Uterus (tissue), 2 donors: ENCODE results near the gene HMCN1.

Experiments
- POLR2A ChIP-seq, 2 donors: fragments of 450-650 bp; IDR thresholded peaks; one replicate each; pipeline ENCODE4 v1.6.1; 2016; ENCODE audit warnings: antibody characterized with exemption in 2 of 2, mild to moderate bottlenecking in 1 of 2, moderate library complexity in 1 of 2
- TF ChIP-seq, protein P1 (sequence below), 4 experiments: fragments of 200-600 bp in 2 of 4; fragments of 450-650 bp in 2 of 4; sonication (generic) in 2 of 4; IDR thresholded peaks; one replicate each; pipeline ENCODE4 v1.5.1; 2016 to 2019; ENCODE audit warnings: antibody characterized with exemption in 4 of 4, mild to moderate bottlenecking in 2 of 4, moderate library complexity in 1 of 4

- TF ChIP-seq POLR2A (IDR thresholded peaks at IDR 0.05), result no peak
- TF ChIP-seq, protein P1, sequence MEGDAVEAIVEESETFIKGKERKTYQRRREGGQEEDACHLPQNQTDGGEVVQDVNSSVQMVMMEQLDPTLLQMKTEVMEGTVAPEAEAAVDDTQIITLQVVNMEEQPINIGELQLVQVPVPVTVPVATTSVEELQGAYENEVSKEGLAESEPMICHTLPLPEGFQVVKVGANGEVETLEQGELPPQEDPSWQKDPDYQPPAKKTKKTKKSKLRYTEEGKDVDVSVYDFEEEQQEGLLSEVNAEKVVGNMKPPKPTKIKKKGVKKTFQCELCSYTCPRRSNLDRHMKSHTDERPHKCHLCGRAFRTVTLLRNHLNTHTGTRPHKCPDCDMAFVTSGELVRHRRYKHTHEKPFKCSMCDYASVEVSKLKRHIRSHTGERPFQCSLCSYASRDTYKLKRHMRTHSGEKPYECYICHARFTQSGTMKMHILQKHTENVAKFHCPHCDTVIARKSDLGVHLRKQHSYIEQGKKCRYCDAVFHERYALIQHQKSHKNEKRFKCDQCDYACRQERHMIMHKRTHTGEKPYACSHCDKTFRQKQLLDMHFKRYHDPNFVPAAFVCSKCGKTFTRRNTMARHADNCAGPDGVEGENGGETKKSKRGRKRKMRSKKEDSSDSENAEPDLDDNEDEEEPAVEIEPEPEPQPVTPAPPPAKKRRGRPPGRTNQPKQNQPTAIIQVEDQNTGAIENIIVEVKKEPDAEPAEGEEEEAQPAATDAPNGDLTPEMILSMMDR (IDR thresholded peaks at IDR 0.05), result no peak
Measured at GRCh38 chr1:185716095-185716494, 18.1 kb upstream of the HMCN1 start.
